ENCODE measurements around the gene CBR3.

DNA sequence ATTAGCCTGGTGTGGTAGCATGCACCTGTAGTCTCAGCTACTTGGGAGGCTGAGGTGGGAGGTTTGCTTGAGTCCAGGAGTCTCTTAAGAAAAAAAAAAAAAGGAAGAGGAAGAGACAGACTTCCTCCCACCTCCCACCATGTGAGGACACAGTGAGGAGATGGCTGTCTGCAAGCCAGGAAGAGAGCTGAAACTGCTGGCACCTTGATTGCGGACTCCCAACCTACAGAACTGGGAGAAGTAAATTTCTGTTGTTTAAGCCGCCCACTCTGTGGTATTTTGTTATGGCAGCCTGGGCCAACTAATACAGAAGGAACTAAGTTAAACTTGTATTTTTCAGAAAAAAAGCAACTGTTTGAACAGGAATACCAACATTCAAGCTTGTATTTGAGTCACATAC, 43.5 kb downstream of the CBR3 start:
- TF ChIP-seq, protein P1, sequence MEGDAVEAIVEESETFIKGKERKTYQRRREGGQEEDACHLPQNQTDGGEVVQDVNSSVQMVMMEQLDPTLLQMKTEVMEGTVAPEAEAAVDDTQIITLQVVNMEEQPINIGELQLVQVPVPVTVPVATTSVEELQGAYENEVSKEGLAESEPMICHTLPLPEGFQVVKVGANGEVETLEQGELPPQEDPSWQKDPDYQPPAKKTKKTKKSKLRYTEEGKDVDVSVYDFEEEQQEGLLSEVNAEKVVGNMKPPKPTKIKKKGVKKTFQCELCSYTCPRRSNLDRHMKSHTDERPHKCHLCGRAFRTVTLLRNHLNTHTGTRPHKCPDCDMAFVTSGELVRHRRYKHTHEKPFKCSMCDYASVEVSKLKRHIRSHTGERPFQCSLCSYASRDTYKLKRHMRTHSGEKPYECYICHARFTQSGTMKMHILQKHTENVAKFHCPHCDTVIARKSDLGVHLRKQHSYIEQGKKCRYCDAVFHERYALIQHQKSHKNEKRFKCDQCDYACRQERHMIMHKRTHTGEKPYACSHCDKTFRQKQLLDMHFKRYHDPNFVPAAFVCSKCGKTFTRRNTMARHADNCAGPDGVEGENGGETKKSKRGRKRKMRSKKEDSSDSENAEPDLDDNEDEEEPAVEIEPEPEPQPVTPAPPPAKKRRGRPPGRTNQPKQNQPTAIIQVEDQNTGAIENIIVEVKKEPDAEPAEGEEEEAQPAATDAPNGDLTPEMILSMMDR (IDR thresholded peaks at IDR 0.05; ENCODE audit: extremely low read depth in 1 of 2, insufficient read depth in 1 of 2, low read depth in 1 of 2, low read length in 2 of 2) = no peak
- no peak for TF ChIP-seq POLR2A (IDR thresholded peaks at IDR 0.05; ENCODE audit: low read depth, low read length)
- no peak for TF ChIP-seq MYC (IDR thresholded peaks at IDR 0.05; ENCODE audit: low read depth, low read length)
- no peak for TF ChIP-seq JUN (IDR thresholded peaks at IDR 0.05; ENCODE audit: borderline replicate concordance, insufficient read depth, insufficient read length, low read depth)
- TF ChIP-seq, protein P2, sequence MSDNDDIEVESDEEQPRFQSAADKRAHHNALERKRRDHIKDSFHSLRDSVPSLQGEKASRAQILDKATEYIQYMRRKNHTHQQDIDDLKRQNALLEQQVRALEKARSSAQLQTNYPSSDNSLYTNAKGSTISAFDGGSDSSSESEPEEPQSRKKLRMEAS (IDR thresholded peaks at IDR 0.05; ENCODE audit: insufficient read depth, insufficient read length) = no peak
- TF ChIP-seq EZH2 (IDR thresholded peaks at IDR 0.05; ENCODE audit: borderline replicate concordance, low read depth, low read length, severe bottlenecking) = no peak
- TF ChIP-seq FOS (IDR thresholded peaks at IDR 0.05; ENCODE audit: borderline replicate concordance, insufficient read depth, low read length) = no peak

Data from endothelial cell of umbilical vein (primary cell).